ENCODE measurements around the gene UNKL.
"Not testable (repeated sequence)": the region's sequence is repeated elsewhere in the genome, so short reads cannot be mapped to it uniquely, and the experiment has no call there.

UNKL gene

GRCh38 chr16:1445518-1446203 is 31.2 kb upstream of the UNKL start:
- DNase-seq (ENCODE audit: low read depth, low spot score), result no peak

GRCh38 chr16:1444730-1445517 is 30.4 kb upstream of the UNKL start:
- no peak for DNase-seq (ENCODE audit: low read depth, low spot score)

GRCh38 chr16:1443980-1444729 is 29.7 kb upstream of the UNKL start, which contains the start of gene CCDC154:
Gene CCDC154 (minus strand): TSS chr16:1444556. CDS start chr16:1444322, 234 bp downstream.
- DNase-seq (ENCODE audit: low read depth, low spot score), result no peak

- DNase-seq (ENCODE audit: low read depth, low spot score), result no peak
Measured at GRCh38 chr16:1443403-1443973, 29.0 kb upstream of the UNKL start.

- no peak for DNase-seq (ENCODE audit: low read depth, low spot score)
Measured at GRCh38 chr16:1442697-1443096, 28.2 kb upstream of the UNKL start.

GRCh38 chr16:1441391-1441829 is 26.9 kb upstream of the UNKL start:
- DNase-seq (ENCODE audit: low read depth, low spot score), result no peak

GRCh38 chr16:1439699-1440074 is 25.2 kb upstream of the UNKL start:
- not testable (repeated sequence) for DNase-seq (ENCODE audit: low read depth, low spot score)

- no peak for DNase-seq (ENCODE audit: low read depth, low spot score)
Measured at GRCh38 chr16:1439058-1439698, 24.7 kb upstream of the UNKL start.

GRCh38 chr16:1438229-1439057 is 23.9 kb upstream of the UNKL start:
- DNase-seq (ENCODE audit: low read depth, low spot score), result no peak

GRCh38 chr16:1437606-1438005 is 23.1 kb upstream of the UNKL start:
- DNase-seq (ENCODE audit: low read depth, low spot score), result no peak

- DNase-seq (ENCODE audit: low read depth, low spot score), result no peak
Measured at GRCh38 chr16:1436731-1437355, 22.3 kb upstream of the UNKL start.

GRCh38 chr16:1435921-1436697 is 21.6 kb upstream of the UNKL start:
- no peak for DNase-seq (ENCODE audit: low read depth, low spot score)

- DNase-seq (ENCODE audit: low read depth, low spot score), result no peak
Measured at GRCh38 chr16:1434644-1435592, 20.4 kb upstream of the UNKL start.

- DNase-seq (ENCODE audit: low read depth, low spot score), result no peak
Measured at GRCh38 chr16:1433756-1434155, 19.3 kb upstream of the UNKL start.

GRCh38 chr16:1433263-1433560 is 18.7 kb upstream of the UNKL start:
- no peak for DNase-seq (ENCODE audit: low read depth, low spot score)

- DNase-seq (ENCODE audit: low read depth, low spot score), result no peak
Measured at GRCh38 chr16:1432388-1433262, 18.1 kb upstream of the UNKL start.

GRCh38 chr16:1431497-1432270 is 17.2 kb upstream of the UNKL start:
- no peak for DNase-seq (ENCODE audit: low read depth, low spot score)

Measured in astrocyte of the hippocampus (primary cell).